GM18499 (cell line): ENCODE measurements around the gene OSBPL5.
"Not testable (repeated sequence)": the region's sequence is repeated elsewhere in the genome, so short reads cannot be mapped to it uniquely, and the experiment has no call there.

Experiments used
- ATAC-seq: cut with Tn5 transposase; IDR thresholded peaks from one replicate; pipeline ENCODE4 v1.9.1; 2021; ENCODE audit warnings: moderate number of reproducible peaks; ENCODE audit not compliant: insufficient read depth, unreplicated experiment

Gene OSBPL5

GRCh38 chr11:3090096-3090901, 74.8 kb downstream of the OSBPL5 start:
- no peak for ATAC-seq

GRCh38 chr11:3089236-3090061, 75.7 kb downstream of the OSBPL5 start:
- ATAC-seq, result no peak

GRCh38 chr11:3088806-3089205, 76.3 kb downstream of the OSBPL5 start:
- ATAC-seq, result no peak

GRCh38 chr11:3087821-3088800, 77.0 kb downstream of the OSBPL5 start:
- no peak for ATAC-seq

GRCh38 chr11:3087373-3087772, 77.7 kb downstream of the OSBPL5 start:
- ATAC-seq, result no peak

GRCh38 chr11:3086671-3087150, 78.4 kb downstream of the OSBPL5 start:
- no peak for ATAC-seq

- no peak for ATAC-seq
These were observed 79.0 kb downstream of the OSBPL5 start for GRCh38 chr11:3086114-3086513.

GRCh38 chr11:3085052-3085451, 80.1 kb downstream of the OSBPL5 start:
- ATAC-seq, result no peak

GRCh38 chr11:3083321-3083720, 81.8 kb downstream of the OSBPL5 start:
- ATAC-seq, result no peak

- ATAC-seq, result no peak
These were observed 83.7 kb downstream of the OSBPL5 start for GRCh38 chr11:3081386-3081751.

GRCh38 chr11:3080733-3081385, 84.3 kb downstream of the OSBPL5 start:
- no peak for ATAC-seq

GRCh38 chr11:3080104-3080503, 85.0 kb downstream of the OSBPL5 start:
- no peak for ATAC-seq

- no peak for ATAC-seq
These were observed 87.2 kb downstream of the OSBPL5 start for GRCh38 chr11:3077846-3078440.

- no peak for ATAC-seq
These were observed 87.8 kb downstream of the OSBPL5 start for GRCh38 chr11:3077189-3077836.

- ATAC-seq, result no peak
These were observed 90.1 kb downstream of the OSBPL5 start for GRCh38 chr11:3074912-3075589.

GRCh38 chr11:3073029-3073435, 92.1 kb downstream of the OSBPL5 start:
- ATAC-seq, result no peak

- no peak for ATAC-seq
These were observed 95.7 kb downstream of the OSBPL5 start for GRCh38 chr11:3069425-3069824.

GRCh38 chr11:3066308-3066707, 98.8 kb downstream of the OSBPL5 start:
- ATAC-seq, result not testable (repeated sequence)
